HG03103 (cell line): Measurements from ENCODE around the gene CHST1.

Experiments
- ATAC-seq: cut with Tn5 transposase; IDR thresholded peaks from one replicate; pipeline ENCODE4 v1.9.1; 2021; ENCODE audit warnings: low read depth; ENCODE audit not compliant: unreplicated experiment

The CHST1 gene

GRCh38 chr11:45665206-45665932, at the start of gene CHST1:
Gene CHST1, minus strand, starts transcription at chr11:45665622. Its CDS starts 14,699 bp downstream, at chr11:45650923.
- no peak for ATAC-seq

- ATAC-seq, result no peak
These were observed 48.2 kb upstream of the CHST1 start for GRCh38 chr11:45713573-45713972.

GRCh38 chr11:45710561-45710960, 45.1 kb upstream of the CHST1 start:
- ATAC-seq, result no peak

- ATAC-seq, result no peak
These were observed 43.7 kb upstream of the CHST1 start for GRCh38 chr11:45708887-45709663.

GRCh38 chr11:45704635-45705034, 39.2 kb upstream of the CHST1 start:
- no peak for ATAC-seq

GRCh38 chr11:45704133-45704532, 38.7 kb upstream of the CHST1 start:
- ATAC-seq, result no peak

- ATAC-seq, result no peak
These were observed 37.1 kb upstream of the CHST1 start for GRCh38 chr11:45702511-45702910.

- no peak for ATAC-seq
These were observed 33.5 kb upstream of the CHST1 start for GRCh38 chr11:45698777-45699497.

- ATAC-seq, result no peak
These were observed 27.5 kb upstream of the CHST1 start for GRCh38 chr11:45692808-45693453.

- ATAC-seq, result no peak
These were observed 23.1 kb upstream of the CHST1 start for GRCh38 chr11:45688472-45689033.

GRCh38 chr11:45687836-45688235, 22.4 kb upstream of the CHST1 start:
- no peak for ATAC-seq

- no peak for ATAC-seq
These were observed 20.6 kb upstream of the CHST1 start for GRCh38 chr11:45685964-45686537.

- ATAC-seq, result no peak
These were observed 19.0 kb upstream of the CHST1 start for GRCh38 chr11:45684440-45684839.

- no peak for ATAC-seq
These were observed 18.0 kb upstream of the CHST1 start for GRCh38 chr11:45683271-45684058.

GRCh38 chr11:45679806-45680205, 14.4 kb upstream of the CHST1 start:
- ATAC-seq, result no peak

GRCh38 chr11:45678976-45679375, 13.6 kb upstream of the CHST1 start:
- ATAC-seq, result no peak

GRCh38 chr11:45677770-45678512, 12.5 kb upstream of the CHST1 start:
- no peak for ATAC-seq

- ATAC-seq, result peak; percentile 80
These were observed 11.2 kb upstream of the CHST1 start for GRCh38 chr11:45676522-45677095.
